ENCODE measurements around the gene ARID4B.
"Not testable (repeated sequence)": the region's sequence is repeated elsewhere in the genome, so short reads cannot be mapped to it uniquely, and the experiment has no call there.

ARID4B gene

DNA sequence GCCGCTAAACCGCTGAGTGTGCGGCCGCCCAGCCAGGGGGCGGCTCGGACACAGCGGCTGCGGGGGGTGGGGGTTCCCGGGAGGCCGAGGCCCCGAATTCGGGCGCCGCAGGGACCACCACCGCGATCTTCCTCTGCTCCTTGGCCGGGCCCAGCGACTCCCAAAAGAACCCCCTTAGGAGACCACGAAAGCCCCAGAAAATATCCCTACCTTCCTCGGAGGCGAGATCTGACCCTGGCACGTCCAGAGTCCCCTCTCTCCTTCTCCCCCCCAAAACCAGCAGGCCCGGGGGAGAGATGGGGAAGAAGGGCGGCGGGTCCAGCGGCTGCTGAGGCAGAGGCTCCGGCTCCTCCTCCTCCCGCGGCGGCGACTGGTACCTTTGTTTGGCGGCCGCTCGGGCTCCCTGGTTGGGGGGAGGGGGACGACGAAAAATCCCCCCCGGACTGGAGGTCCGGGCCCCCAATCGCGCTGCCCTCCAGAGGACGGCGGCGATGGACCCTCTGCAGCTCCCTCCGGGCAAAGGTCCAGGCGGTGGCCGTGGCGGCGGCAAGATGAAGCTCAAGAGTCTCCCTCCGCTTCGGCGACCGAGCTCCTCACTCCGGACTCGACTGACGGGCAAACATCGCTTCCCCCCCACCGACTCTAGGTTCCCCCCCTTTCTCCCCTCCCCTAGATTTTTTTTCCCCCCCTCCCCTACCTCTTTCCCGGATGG, at the start of gene ARID4B:
Gene ARID4B, minus strand, starts transcription at position 621 of the 712 bp plus-strand sequence. CDS start 1,260 bp downstream, outside the sequence.
- peak; percentile 91 for DNase-seq (ENCODE audit: extremely low spot score)
- TF ChIP-seq CTCF (IDR thresholded peaks at IDR 0.05; ENCODE audit: control extremely low read depth, extremely low read depth, low read depth, missing control alignments), result no peak
- CTCF ChIA-PET, result interaction anchor here (1.6 to 1.7 kb wide), 2 partner anchors 40 to 89 kb away, joined by 4 read pairs; partner anchors contain the start of gene TBCE
- POLR2A ChIA-PET, result interaction anchor here (1.2 kb wide), 1 partner anchor 673 kb away, joined by 8 read pairs; no protein-coding TSS in a partner anchor

GRCh38 chr1:235375919-235376605, 48.1 kb upstream of the ARID4B start:
- DNase-seq (ENCODE audit: extremely low spot score), result no peak
- no peak for TF ChIP-seq CTCF (IDR thresholded peaks at IDR 0.05; ENCODE audit: control extremely low read depth, extremely low read depth, low read depth, missing control alignments)
- POLR2A ChIA-PET, result no interaction called here
- CTCF ChIA-PET, result interaction anchor here (1.1 kb wide), 1 partner anchor 298 kb away, joined by 3 read pairs; no protein-coding TSS in a partner anchor

DNA sequence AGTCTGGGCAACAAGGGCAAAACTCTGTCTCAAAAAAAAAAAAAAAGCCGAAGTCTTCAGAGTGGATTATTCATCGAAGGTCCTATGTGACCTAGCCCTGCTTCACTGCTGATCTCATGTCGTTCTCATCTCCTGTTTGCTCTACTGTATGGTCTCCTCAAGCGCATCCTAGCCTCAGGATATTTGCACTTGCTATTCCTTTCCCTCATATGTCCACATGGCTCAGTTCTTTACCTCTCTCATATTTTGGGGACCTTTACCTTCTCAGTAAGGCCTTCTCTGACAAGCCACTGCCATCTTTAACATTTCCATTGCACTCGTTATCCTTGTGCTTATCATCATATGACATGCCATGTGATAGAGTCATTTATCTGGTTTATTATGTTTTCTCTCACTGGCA, 41.8 kb upstream of the ARID4B start:
- DNase-seq (ENCODE audit: extremely low spot score), result no peak
- CTCF ChIA-PET, result no interaction called here
- POLR2A ChIA-PET, result no interaction called here
- no peak for TF ChIP-seq CTCF (IDR thresholded peaks at IDR 0.05; ENCODE audit: control extremely low read depth, extremely low read depth, low read depth, missing control alignments)

DNA sequence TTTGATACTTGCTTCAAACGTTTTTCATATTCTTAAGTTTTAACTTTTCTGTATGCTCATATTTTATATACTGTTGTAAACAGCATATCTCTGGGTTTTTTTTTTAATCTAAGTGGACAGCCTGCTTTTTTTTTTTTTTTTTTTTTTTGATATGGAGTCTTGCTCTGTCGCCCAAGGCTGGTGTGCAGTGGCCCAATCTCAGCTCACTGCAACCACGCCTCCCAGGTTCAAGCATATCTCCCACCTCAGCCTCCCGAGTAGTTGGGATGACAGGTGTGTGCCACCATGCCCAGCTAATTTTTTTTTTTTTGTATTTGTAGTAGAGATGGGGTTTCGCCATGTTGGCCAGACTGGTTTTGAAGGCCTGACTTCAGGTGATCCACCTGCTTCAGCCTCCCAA, 40.4 kb upstream of the ARID4B start:
- ChIA-PET CTCF (no interaction called here), POLR2A (no interaction called here)
- DNase-seq (ENCODE audit: extremely low spot score), result no peak
- no peak for TF ChIP-seq CTCF (IDR thresholded peaks at IDR 0.05; ENCODE audit: control extremely low read depth, extremely low read depth, low read depth, missing control alignments)

DNA sequence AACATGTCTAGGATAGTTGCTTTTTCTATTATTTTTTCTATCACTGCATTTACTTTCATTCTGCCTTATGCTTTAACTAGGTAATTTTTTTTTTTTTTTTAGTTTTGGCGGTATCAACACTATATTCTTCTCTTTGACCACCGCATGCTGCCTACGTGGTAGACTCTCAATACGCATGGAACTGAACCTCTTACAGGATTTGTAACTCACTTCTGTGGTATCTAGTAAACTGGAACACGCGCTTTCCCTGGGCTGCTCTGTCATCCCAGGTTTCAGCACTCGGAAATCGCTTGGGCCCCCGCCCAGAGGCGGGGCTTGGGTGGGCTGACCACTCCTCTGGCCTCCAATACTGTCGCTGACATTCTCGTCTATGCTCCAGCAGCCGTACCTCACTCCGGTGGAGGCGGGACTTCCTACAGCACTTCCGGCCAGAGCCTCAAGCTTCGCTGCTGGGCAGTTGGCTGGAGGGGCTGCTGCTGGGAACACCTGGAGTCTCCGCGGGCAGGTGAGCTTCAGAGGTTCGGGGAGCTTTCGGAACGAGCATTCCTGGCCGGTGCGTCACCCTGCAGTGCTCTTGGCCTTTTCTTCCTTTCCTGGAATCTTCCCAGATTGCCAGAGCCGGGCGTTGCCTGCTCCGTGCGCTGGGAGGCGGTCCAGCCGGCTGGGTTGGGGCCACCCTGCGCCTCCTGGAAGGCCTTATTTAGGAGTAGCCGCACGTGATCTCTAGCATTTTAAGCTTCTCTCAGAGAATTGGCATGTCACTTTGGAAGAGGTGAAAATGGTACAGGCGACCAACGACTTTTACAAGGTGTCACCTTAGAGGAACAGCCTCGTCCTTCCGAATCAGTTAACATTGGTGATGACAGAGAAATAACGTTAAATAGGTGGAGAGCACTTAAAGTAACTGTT, 39.3 kb upstream of the ARID4B start, which contains the start of gene TBCE:
Gene TBCE, plus strand, starts transcription at position 428 of the 909 bp plus-strand sequence. CDS start 12,623 bp downstream, outside the sequence.
- CTCF ChIA-PET, result interaction anchor here (0.6 to 1.2 kb wide), 3 partner anchors 39 to 112 kb away, joined by 3 to 4 read pairs (median 4); partner anchors contain the start of genes ARID4B and GGPS1
- POLR2A ChIA-PET, result interaction anchor here (0.5 to 0.6 kb wide), 2 partner anchors 9 to 11 kb away, joined by 4 to 7 read pairs; no protein-coding TSS in a partner anchor
- peak; percentile 98 for DNase-seq (ENCODE audit: extremely low spot score)
- no peak for TF ChIP-seq CTCF (IDR thresholded peaks at IDR 0.05; ENCODE audit: control extremely low read depth, extremely low read depth, low read depth, missing control alignments)

GRCh38 chr1:235366286-235366685, 38.3 kb upstream of the ARID4B start:
- ChIA-PET CTCF (no interaction called here), POLR2A (no interaction called here)
- DNase-seq (ENCODE audit: extremely low spot score), result no peak
- no peak for TF ChIP-seq CTCF (IDR thresholded peaks at IDR 0.05; ENCODE audit: control extremely low read depth, extremely low read depth, low read depth, missing control alignments)

- CTCF ChIA-PET, result interaction anchor here (1.1 to 1.3 kb wide), 2 partner anchors 19 to 52 kb away, joined by 3 to 4 read pairs; no protein-coding TSS in a partner anchor
- DNase-seq (ENCODE audit: extremely low spot score); POLR2A ChIA-PET: not testable (repeated sequence)
Measured at GRCh38 chr1:235364189-235364588, 36.2 kb upstream of the ARID4B start.

Data from GM10248 (cell line).